Transverse colon (tissue), 3 donors: ENCODE measurements around the gene TMEM59L.
A peak's percentile ranks its signal among the peaks of the same experiment; 100 is the strongest.

Source experiments
- POLR2A ChIP-seq: fragments of 450-650 bp; IDR thresholded peaks from one replicate; pipeline ENCODE4 v1.6.1; 2016; ENCODE audit warnings: antibody characterized with exemption, mild to moderate bottlenecking, moderate library complexity
- TF ChIP-seq, protein P1 (sequence below), 5 experiments: fragments of 200-600 bp in 3 of 5; fragments of 450-650 bp in 2 of 5; sonication (generic) in 3 of 5; IDR thresholded peaks; 1 replicate in 2 of 5; 2 replicates in 3 of 5; pipeline ENCODE4 v1.5.1; 2016 to 2017; ENCODE audit warnings: antibody characterized with exemption in 5 of 5, inconsistent platforms in 3 of 5, mild to moderate bottlenecking in 2 of 5, moderate library complexity in 1 of 5

DNA sequence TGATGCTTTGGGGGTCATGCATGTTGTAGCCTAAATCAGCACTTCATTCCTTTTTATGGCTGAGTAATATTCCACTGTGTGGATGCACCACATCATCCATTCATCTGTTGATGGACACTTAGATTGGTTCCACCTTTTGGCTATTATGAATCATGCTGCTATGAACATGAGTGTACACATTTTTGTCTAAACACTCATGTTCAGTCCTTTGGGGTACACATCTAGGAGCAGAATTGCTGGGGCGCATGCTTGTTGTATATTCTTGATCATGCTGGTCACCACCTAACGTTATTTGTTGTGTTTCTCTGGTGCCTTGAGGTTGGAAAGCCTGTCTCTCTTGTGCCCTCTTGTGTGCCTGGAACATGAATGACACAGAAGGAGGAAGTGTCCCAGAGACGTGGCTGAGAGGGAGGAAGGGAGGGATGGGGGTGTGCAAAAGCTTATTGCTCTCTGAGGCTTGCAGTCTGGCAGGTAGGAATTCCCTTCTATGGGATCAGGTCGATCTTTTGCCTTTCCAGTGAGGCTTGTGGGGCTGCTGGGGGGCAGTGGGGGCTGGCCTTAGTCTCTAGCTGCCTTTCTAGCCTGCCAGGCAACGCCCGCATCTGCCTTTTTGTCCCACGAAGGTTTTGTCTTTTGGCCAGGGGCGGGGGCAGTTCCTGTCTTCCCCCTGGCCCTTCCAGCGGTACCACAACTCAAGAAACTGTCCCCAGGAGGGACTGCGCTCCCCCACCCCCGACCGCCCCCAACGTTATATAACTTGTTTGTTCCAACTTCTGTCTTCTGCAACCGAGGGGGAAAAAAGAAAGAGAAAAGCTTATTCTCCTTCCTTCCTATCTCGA, 31.7 kb downstream of the TMEM59L start:
- TF ChIP-seq POLR2A, result no peak
- TF ChIP-seq, protein P1, sequence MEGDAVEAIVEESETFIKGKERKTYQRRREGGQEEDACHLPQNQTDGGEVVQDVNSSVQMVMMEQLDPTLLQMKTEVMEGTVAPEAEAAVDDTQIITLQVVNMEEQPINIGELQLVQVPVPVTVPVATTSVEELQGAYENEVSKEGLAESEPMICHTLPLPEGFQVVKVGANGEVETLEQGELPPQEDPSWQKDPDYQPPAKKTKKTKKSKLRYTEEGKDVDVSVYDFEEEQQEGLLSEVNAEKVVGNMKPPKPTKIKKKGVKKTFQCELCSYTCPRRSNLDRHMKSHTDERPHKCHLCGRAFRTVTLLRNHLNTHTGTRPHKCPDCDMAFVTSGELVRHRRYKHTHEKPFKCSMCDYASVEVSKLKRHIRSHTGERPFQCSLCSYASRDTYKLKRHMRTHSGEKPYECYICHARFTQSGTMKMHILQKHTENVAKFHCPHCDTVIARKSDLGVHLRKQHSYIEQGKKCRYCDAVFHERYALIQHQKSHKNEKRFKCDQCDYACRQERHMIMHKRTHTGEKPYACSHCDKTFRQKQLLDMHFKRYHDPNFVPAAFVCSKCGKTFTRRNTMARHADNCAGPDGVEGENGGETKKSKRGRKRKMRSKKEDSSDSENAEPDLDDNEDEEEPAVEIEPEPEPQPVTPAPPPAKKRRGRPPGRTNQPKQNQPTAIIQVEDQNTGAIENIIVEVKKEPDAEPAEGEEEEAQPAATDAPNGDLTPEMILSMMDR (IDR thresholded peaks at IDR 0.05), result peak in 1 of 5 experiments; percentile 27
